ENCODE measurements around the gene MX1.

The MX1 gene

DNA sequence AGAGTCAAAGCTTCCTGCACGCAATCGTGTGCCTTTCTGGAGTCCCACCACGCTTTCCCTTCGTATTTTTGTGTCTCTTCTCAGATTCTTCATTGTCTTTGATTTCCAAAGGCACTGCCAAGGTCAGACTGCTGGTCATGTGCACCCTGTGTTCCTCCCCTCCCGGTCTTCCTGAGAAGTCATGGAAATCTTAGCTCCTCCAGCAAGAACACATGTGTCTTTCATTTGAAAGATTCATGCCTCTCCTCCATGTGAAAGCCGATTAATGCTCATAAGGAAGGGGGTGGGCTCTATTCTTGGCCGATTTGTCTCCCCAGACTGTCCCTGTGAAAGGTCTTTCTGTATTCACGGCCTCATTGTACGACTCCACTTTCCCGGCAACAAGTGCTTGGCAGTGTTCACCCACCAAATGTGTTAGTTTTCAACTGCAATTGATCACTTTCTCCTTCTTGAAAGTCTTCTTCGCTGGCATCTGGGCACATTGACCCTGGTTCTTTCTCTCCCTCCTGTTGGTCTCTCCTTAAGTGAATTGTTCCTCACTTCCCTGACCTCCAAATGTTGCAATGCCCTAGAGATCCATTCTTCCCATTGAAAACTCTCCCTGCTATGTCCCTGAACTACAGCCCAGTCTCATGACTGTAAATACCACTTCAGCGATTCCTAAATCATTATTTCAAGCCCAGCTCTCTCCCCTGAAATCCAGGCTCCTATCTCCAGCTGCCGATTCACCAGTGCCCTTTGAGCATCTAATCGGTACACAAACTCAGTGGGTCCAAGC, 38.8 kb upstream of the MX1 start:
- no peak for TF ChIP-seq TOX (CRISPR knock-in tag; IDR thresholded peaks at IDR 0.05; ENCODE audit: borderline replicate concordance)
- no peak for TF ChIP-seq GLIS3 (CRISPR knock-in tag; IDR thresholded peaks at IDR 0.05)
- TF ChIP-seq, protein P1, sequence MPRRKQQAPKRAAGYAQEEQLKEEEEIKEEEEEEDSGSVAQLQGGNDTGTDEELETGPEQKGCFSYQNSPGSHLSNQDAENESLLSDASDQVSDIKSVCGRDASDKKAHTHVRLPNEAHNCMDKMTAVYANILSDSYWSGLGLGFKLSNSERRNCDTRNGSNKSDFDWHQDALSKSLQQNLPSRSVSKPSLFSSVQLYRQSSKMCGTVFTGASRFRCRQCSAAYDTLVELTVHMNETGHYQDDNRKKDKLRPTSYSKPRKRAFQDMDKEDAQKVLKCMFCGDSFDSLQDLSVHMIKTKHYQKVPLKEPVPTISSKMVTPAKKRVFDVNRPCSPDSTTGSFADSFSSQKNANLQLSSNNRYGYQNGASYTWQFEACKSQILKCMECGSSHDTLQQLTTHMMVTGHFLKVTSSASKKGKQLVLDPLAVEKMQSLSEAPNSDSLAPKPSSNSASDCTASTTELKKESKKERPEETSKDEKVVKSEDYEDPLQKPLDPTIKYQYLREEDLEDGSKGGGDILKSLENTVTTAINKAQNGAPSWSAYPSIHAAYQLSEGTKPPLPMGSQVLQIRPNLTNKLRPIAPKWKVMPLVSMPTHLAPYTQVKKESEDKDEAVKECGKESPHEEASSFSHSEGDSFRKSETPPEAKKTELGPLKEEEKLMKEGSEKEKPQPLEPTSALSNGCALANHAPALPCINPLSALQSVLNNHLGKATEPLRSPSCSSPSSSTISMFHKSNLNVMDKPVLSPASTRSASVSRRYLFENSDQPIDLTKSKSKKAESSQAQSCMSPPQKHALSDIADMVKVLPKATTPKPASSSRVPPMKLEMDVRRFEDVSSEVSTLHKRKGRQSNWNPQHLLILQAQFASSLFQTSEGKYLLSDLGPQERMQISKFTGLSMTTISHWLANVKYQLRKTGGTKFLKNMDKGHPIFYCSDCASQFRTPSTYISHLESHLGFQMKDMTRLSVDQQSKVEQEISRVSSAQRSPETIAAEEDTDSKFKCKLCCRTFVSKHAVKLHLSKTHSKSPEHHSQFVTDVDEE (CRISPR knock-in tag; IDR thresholded peaks at IDR 0.05): no peak
- no peak for TF ChIP-seq ZFP30 (CRISPR knock-in tag; IDR thresholded peaks at IDR 0.05)
- TF ChIP-seq ESRRG (CRISPR knock-in tag; IDR thresholded peaks at IDR 0.05): no peak
- TF ChIP-seq ARNTL (CRISPR knock-in tag; IDR thresholded peaks at IDR 0.05; ENCODE audit: borderline replicate concordance, low read depth): no peak
- no peak for TF ChIP-seq CSRNP3 (CRISPR knock-in tag; IDR thresholded peaks at IDR 0.05)
- no peak for TF ChIP-seq ZFP3 (CRISPR knock-in tag; IDR thresholded peaks at IDR 0.05)
- TF ChIP-seq ZNF70 (CRISPR knock-in tag; IDR thresholded peaks at IDR 0.05): no peak
- TF ChIP-seq, protein P2, sequence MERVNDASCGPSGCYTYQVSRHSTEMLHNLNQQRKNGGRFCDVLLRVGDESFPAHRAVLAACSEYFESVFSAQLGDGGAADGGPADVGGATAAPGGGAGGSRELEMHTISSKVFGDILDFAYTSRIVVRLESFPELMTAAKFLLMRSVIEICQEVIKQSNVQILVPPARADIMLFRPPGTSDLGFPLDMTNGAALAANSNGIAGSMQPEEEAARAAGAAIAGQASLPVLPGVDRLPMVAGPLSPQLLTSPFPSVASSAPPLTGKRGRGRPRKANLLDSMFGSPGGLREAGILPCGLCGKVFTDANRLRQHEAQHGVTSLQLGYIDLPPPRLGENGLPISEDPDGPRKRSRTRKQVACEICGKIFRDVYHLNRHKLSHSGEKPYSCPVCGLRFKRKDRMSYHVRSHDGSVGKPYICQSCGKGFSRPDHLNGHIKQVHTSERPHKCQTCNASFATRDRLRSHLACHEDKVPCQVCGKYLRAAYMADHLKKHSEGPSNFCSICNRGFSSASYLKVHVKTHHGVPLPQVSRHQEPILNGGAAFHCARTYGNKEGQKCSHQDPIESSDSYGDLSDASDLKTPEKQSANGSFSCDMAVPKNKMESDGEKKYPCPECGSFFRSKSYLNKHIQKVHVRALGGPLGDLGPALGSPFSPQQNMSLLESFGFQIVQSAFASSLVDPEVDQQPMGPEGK (CRISPR knock-in tag; IDR thresholded peaks at IDR 0.05; ENCODE audit: borderline replicate concordance): no peak
- no peak for TF ChIP-seq ISL1 (CRISPR knock-in tag; IDR thresholded peaks at IDR 0.05)
- no peak for TF ChIP-seq BACH2 (CRISPR knock-in tag; IDR thresholded peaks at IDR 0.05; ENCODE audit: borderline replicate concordance)
- no peak for TF ChIP-seq ZNF565 (CRISPR knock-in tag; conservative IDR thresholded peaks at IDR 0.05; ENCODE audit: low read depth)
- TF ChIP-seq CREB5 (CRISPR knock-in tag; IDR thresholded peaks at IDR 0.05; ENCODE audit: low read depth): no peak
- no peak for TF ChIP-seq CSDC2 (CRISPR knock-in tag; IDR thresholded peaks at IDR 0.05)
- no peak for ATAC-seq

DNA sequence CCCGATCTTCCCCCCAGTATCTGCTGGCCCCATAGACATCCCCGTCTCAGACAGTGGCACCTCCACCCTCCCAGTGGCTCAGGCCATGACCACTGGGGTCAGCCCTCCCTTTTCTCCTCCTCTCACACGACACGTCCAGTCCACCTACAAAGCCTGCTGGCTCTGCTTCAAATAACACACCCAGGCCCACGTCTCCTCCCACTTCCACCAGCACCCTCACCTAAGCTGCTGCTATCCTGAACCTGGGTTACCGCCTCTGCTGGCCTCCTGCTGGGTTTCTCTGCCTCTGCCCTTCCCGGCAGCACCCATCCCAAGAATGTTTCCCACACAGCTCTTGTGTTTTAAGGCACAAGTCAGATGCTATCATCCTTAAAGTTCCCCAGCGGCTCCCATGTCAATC, 38.2 kb upstream of the MX1 start:
- no peak for TF ChIP-seq RARB (CRISPR knock-in tag; IDR thresholded peaks at IDR 0.05)
- TF ChIP-seq ZNF8 (CRISPR knock-in tag; IDR thresholded peaks at IDR 0.05): no peak
- no peak for TF ChIP-seq ZC3H10 (CRISPR knock-in tag; IDR thresholded peaks at IDR 0.05)
- TF ChIP-seq TOX (CRISPR knock-in tag; IDR thresholded peaks at IDR 0.05; ENCODE audit: borderline replicate concordance): no peak
- TF ChIP-seq, protein P3, sequence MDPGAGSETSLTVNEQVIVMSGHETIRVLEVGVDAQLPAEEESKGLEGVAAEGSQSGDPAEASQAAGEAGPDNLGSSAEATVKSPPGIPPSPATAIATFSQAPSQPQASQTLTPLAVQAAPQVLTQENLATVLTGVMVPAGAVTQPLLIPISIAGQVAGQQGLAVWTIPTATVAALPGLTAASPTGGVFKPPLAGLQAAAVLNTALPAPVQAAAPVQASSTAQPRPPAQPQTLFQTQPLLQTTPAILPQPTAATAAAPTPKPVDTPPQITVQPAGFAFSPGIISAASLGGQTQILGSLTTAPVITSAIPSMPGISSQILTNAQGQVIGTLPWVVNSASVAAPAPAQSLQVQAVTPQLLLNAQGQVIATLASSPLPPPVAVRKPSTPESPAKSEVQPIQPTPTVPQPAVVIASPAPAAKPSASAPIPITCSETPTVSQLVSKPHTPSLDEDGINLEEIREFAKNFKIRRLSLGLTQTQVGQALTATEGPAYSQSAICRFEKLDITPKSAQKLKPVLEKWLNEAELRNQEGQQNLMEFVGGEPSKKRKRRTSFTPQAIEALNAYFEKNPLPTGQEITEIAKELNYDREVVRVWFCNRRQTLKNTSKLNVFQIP (CRISPR knock-in tag; IDR thresholded peaks at IDR 0.05; ENCODE audit: borderline replicate concordance, low read depth): no peak
- TF ChIP-seq, protein P2 (CRISPR knock-in tag; IDR thresholded peaks at IDR 0.05; ENCODE audit: borderline replicate concordance): no peak
- no peak for TF ChIP-seq CREB5 (CRISPR knock-in tag; IDR thresholded peaks at IDR 0.05; ENCODE audit: low read depth)
- TF ChIP-seq ZFP30 (CRISPR knock-in tag; IDR thresholded peaks at IDR 0.05): no peak
- no peak for TF ChIP-seq PPARA (CRISPR knock-in tag; IDR thresholded peaks at IDR 0.05; ENCODE audit: borderline replicate concordance)
- TF ChIP-seq ZNF70 (CRISPR knock-in tag; IDR thresholded peaks at IDR 0.05): no peak
- ATAC-seq: no peak

Data from SK-N-SH treated with all-trans-retinoic acid at 6 μM for 48 hours (cell line).